Mesendoderm (in vitro differentiated cells): ENCODE data around the gene CCN5.

ENCODE experiments used
- DNase-seq: peaks from one replicate; pipeline ENCODE4 v3.0.0; 2013
- H2AK5ac ChIP-seq: 2 replicates; pipeline ENCODE4 v1.6.1; 2013; ENCODE audit warnings: low read length, inconsistent platforms
- H2BK120ac ChIP-seq: 2 replicates; pipeline ENCODE4 v1.6.1; 2013; ENCODE audit warnings: low read depth, mild to moderate bottlenecking, low read length, moderate library complexity, mixed read lengths
- H2BK15ac ChIP-seq: replicated peaks from 2 replicates; pipeline ENCODE4 v1.6.1; 2013; ENCODE audit warnings: low read depth, mild to moderate bottlenecking, moderate library complexity
- H2BK5ac ChIP-seq: 2 replicates; pipeline ENCODE4 v1.6.1; 2013; ENCODE audit warnings: low read length, inconsistent platforms
- H3K18ac ChIP-seq: 2 replicates; pipeline ENCODE4 v1.6.1; 2013; ENCODE audit warnings: mild to moderate bottlenecking, low read length, mixed read lengths
- H3K23ac ChIP-seq: one replicate; pipeline ENCODE4 v1.6.1; 2013; ENCODE audit warnings: low read length
- H3K27ac ChIP-seq: 2 replicates; pipeline ENCODE4 v1.5.1; 2013; ENCODE audit warnings: low read depth, mild to moderate bottlenecking, inconsistent platforms, low read length, moderate library complexity
- H3K27me3 ChIP-seq: 2 replicates; pipeline ENCODE4 v1.6.1; 2013; ENCODE audit warnings: low read length, control low read depth, mild to moderate bottlenecking, inconsistent platforms; ENCODE audit not compliant: insufficient read depth, poor library complexity
- H3K36me3 ChIP-seq: 2 replicates; pipeline ENCODE4 v1.6.1; 2013; ENCODE audit warnings: low read length, inconsistent platforms; ENCODE audit not compliant: control insufficient read depth, insufficient read depth
- H3K4ac ChIP-seq: one replicate; pipeline ENCODE4 v1.6.1; 2013; ENCODE audit warnings: low read depth, mild to moderate bottlenecking, low read length, moderate library complexity
- H3K4me1 ChIP-seq: 2 replicates; pipeline ENCODE4 v1.6.1; 2013; ENCODE audit warnings: low read depth, low read length, inconsistent platforms; ENCODE audit not compliant: control insufficient read depth
- H3K4me2 ChIP-seq: 2 replicates; pipeline ENCODE4 v1.6.1; 2013; ENCODE audit warnings: low read length
- H3K4me3 ChIP-seq: 2 replicates; pipeline ENCODE4 v1.5.1; 2013; ENCODE audit warnings: mild to moderate bottlenecking, low read length
- H3K56ac ChIP-seq: one replicate; pipeline ENCODE4 v1.6.1; 2013; ENCODE audit warnings: low read length
- H3K79me1 ChIP-seq: 2 replicates; pipeline ENCODE4 v1.6.1; 2013; ENCODE audit warnings: low read length, inconsistent platforms
- H3K79me2 ChIP-seq: 2 replicates; pipeline ENCODE4 v1.6.1; 2013; ENCODE audit warnings: mild to moderate bottlenecking, low read length; ENCODE audit not compliant: control insufficient read depth, insufficient read depth
- H3K9ac ChIP-seq: 2 replicates; pipeline ENCODE4 v1.6.1; 2013; ENCODE audit warnings: low read length, inconsistent platforms
- H4K5ac ChIP-seq: one replicate; pipeline ENCODE4 v1.6.1; 2013; ENCODE audit warnings: low read length
- H4K8ac ChIP-seq: one replicate; pipeline ENCODE4 v1.6.1; 2013; ENCODE audit warnings: low read depth, mild to moderate bottlenecking, control low read depth, low read length, moderate library complexity
- WGBS: extraction: QIAGEN DNeasy Blood & Tissue Kit; methylation state at CpG from one replicate; pipeline ENCODE4 v1.1.7; 2013; ENCODE audit warnings: low lambda C conversion rate, missing lambda C conversion rate; ENCODE audit not compliant: insufficient coverage; ENCODE audit errors: extremely low coverage; 5-methylcytosine and 5-hydroxymethylcytosine counted together

CCN5 gene

GRCh38 chr20:44678242-44678641 is 36.9 kb upstream of the CCN5 start:
- no peak overlapping the region for H3K27ac ChIP-seq
- H3K56ac ChIP-seq = peak overlapping the region; percentile 70
- DNase-seq = no peak
- H3K4me3 ChIP-seq = no peak overlapping the region
- no peak overlapping the region for H3K9ac ChIP-seq
- no peaks in the 10 kb centered on the region for H3K4me1 ChIP-seq
- no peak overlapping the region for H3K4me2 ChIP-seq
- H4K8ac ChIP-seq = no peak overlapping the region
- peak overlapping the region; percentile 72 for H3K18ac ChIP-seq
- H3K23ac ChIP-seq = no peak overlapping the region
- no peak overlapping the region for H2AK5ac ChIP-seq
- H3K79me1 ChIP-seq = no peaks in the 10 kb centered on the region
- WGBS = no CpG with 5 or more reads among the region's 2 CpGs
- H4K5ac ChIP-seq = peak overlapping the region; percentile 56
- H2BK120ac ChIP-seq = no peak overlapping the region
- no peaks in the 10 kb centered on the region for H3K79me2 ChIP-seq
- peak overlapping the region; percentile 82 for H3K4ac ChIP-seq
- no peak overlapping the region for H2BK5ac ChIP-seq
- H2BK15ac ChIP-seq = no peak overlapping the region
- H3K27me3 ChIP-seq = no peaks in the 10 kb centered on the region
- H3K36me3 ChIP-seq = no peaks in the 10 kb centered on the region

DNA sequence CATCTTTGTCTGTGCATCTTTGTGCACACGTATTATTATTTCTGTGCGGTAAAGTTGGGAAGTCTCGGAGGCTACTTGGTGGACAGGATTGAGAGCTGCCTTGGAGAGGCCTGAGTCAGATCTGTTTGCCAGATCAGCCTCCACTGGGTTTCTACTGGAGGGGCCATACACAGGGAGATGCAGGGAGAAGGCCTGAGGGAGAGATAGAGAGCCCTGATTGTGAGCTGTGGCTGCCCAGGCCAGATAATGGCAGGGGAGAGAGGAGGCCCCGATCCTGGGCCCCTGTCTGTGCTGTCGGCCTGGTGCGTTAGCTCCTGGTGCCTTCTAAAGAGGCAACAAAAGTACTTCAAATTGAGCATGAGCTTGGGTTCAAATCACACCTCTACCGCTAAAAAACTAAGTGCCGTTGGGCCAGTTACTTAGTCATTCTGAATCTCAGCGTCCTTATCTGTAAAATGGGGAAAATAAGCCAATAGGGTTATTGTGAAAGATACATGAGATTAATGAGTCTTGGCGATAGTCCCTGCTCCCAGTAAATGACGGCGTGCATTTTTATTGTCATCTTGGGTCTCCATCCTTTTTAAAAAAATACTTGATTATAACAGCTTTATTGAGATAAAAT is 36.1 kb upstream of the CCN5 start:
- Histone ChIP-seq H2BK120ac (no peak overlapping the region), H3K27ac (no peak overlapping the region), H3K36me3 (no peaks in the 10 kb centered on the region), H3K27me3 (no peaks in the 10 kb centered on the region), H3K9ac (no peak overlapping the region), H2BK15ac (no peak overlapping the region), H2AK5ac (no peak overlapping the region), H3K4me3 (no peak overlapping the region), H4K8ac (no peak overlapping the region), H3K56ac (peak overlapping the region; percentile 25), H2BK5ac (no peak overlapping the region), H4K5ac (no peak overlapping the region), H3K23ac (no peak overlapping the region), H3K79me1 (no peaks in the 10 kb centered on the region), H3K79me2 (no peaks in the 10 kb centered on the region), H3K4ac (no peak overlapping the region), H3K4me1 (no peaks in the 10 kb centered on the region), H3K4me2 (no peak overlapping the region), H3K18ac (peak overlapping the region; percentile 10)
- no peak for DNase-seq
- WGBS = no CpG with 5 or more reads among the region's 12 CpGs

- no peak overlapping the region for H2BK15ac ChIP-seq
- H3K56ac ChIP-seq = no peak overlapping the region
- H3K4me1 ChIP-seq = no peaks in the 10 kb centered on the region
- no peaks in the 10 kb centered on the region for H3K27me3 ChIP-seq
- no peak overlapping the region for H2AK5ac ChIP-seq
- no peak overlapping the region for H2BK5ac ChIP-seq
- no peak for DNase-seq
- H3K4me2 ChIP-seq = no peak overlapping the region
- H3K79me2 ChIP-seq = no peaks in the 10 kb centered on the region
- no peaks in the 10 kb centered on the region for H3K36me3 ChIP-seq
- no peak overlapping the region for H2BK120ac ChIP-seq
- H3K27ac ChIP-seq = no peak overlapping the region
- H3K79me1 ChIP-seq = no peaks in the 10 kb centered on the region
- H3K9ac ChIP-seq = no peak overlapping the region
- no CpG with 5 or more reads among the region's 11 CpGs for WGBS
- H3K4ac ChIP-seq = no peak overlapping the region
- H3K23ac ChIP-seq = no peak overlapping the region
- no peak overlapping the region for H4K5ac ChIP-seq
- H3K4me3 ChIP-seq = no peak overlapping the region
- no peak overlapping the region for H3K18ac ChIP-seq
- no peak overlapping the region for H4K8ac ChIP-seq
These were observed 33.2 kb upstream of the CCN5 start for GRCh38 chr20:44681796-44682566.

DNA sequence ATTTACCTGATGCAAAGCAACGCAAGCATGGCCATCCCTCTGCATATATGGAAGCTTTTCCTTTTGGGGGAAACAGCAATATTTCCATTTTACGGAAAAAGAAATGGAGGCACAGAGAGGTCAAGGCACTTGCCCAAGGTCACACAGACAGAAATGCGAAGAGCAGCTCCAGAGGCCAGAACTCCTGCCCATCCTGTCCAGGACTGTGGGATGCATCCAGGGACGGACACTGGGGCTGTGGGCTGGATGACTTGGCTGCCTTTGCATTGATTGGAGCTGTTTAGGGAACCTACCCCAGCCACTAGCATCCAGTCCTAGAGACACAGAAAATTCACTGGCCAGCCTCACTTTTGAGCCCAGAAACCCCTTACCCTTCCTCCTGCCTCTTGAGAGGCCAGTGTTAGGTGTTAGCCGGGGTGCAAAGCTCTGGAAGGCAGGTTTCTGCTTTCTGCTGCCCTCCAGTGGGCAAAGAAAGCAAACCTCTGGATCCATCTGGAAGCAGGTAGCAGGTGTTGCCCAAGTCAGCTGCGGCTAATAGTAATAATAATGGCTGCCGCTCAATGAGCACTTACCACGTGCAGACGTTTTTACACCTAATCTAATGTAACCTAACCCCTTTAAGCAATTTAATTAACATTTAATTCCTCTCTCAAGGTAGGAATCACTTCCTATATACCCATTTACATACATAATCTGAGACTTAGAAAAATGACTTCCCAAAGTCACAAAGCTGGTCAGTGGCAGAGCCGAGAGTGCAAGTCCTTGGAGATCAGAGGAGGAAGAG is 31.7 kb upstream of the CCN5 start:
- Histone ChIP-seq H3K4me3 (no peak overlapping the region), H3K27me3 (no peaks in the 10 kb centered on the region), H2BK15ac (no peak overlapping the region), H3K18ac (no peak overlapping the region), H3K36me3 (no peaks in the 10 kb centered on the region), H3K4me1 (no peaks in the 10 kb centered on the region), H3K27ac (no peak overlapping the region), H3K56ac (no peak overlapping the region), H3K79me1 (no peaks in the 10 kb centered on the region), H3K9ac (no peak overlapping the region), H3K23ac (no peak overlapping the region), H3K4me2 (no peak overlapping the region), H2BK5ac (no peak overlapping the region), H3K79me2 (no peaks in the 10 kb centered on the region), H4K5ac (no peak overlapping the region), H3K4ac (no peak overlapping the region), H4K8ac (no peak overlapping the region), H2AK5ac (no peak overlapping the region), H2BK120ac (no peak overlapping the region)
- no CpG with 5 or more reads among the region's 10 CpGs for WGBS
- DNase-seq = peak; percentile 82

GRCh38 chr20:44684047-44684967 is 30.9 kb upstream of the CCN5 start:
- H4K8ac ChIP-seq = no peak overlapping the region
- no peaks in the 10 kb centered on the region for H3K79me1 ChIP-seq
- no peak overlapping the region for H3K4me3 ChIP-seq
- no peak overlapping the region for H2AK5ac ChIP-seq
- H3K4me2 ChIP-seq = no peak overlapping the region
- H3K36me3 ChIP-seq = no peaks in the 10 kb centered on the region
- no peak overlapping the region for H2BK5ac ChIP-seq
- no peak overlapping the region for H3K9ac ChIP-seq
- DNase-seq = no peak
- H4K5ac ChIP-seq = no peak overlapping the region
- WGBS = no CpG with 5 or more reads among the region's 6 CpGs
- H3K27me3 ChIP-seq = no peaks in the 10 kb centered on the region
- no peak overlapping the region for H2BK120ac ChIP-seq
- no peak overlapping the region for H3K27ac ChIP-seq
- no peaks in the 10 kb centered on the region for H3K79me2 ChIP-seq
- H3K56ac ChIP-seq = no peak overlapping the region
- no peak overlapping the region for H2BK15ac ChIP-seq
- no peak overlapping the region for H3K23ac ChIP-seq
- no peak overlapping the region for H3K4ac ChIP-seq
- no peaks in the 10 kb centered on the region for H3K4me1 ChIP-seq
- no peak overlapping the region for H3K18ac ChIP-seq
